GM21447 (cell line): ENCODE results near the gene THY1.
"Not testable (repeated sequence)": the region's sequence is repeated elsewhere in the genome, so short reads cannot be mapped to it uniquely, and the experiment has no call there.

Source experiments
- ATAC-seq: cut with Tn5 transposase; IDR thresholded peaks from one replicate; pipeline ENCODE4 v1.9.1; 2021; ENCODE audit not compliant: unreplicated experiment

The THY1 gene

GRCh38 chr11:119446434-119446833 is 23.5 kb upstream of the THY1 start:
- no peak for ATAC-seq

- no peak for ATAC-seq
These were observed 22.9 kb upstream of the THY1 start for GRCh38 chr11:119445850-119446249.

GRCh38 chr11:119445379-119445778 is 22.4 kb upstream of the THY1 start:
- no peak for ATAC-seq

GRCh38 chr11:119441898-119442243 is 18.9 kb upstream of the THY1 start:
- no peak for ATAC-seq

- no peak for ATAC-seq
These were observed 15.6 kb upstream of the THY1 start for GRCh38 chr11:119438599-119438998.

GRCh38 chr11:119437521-119437920 is 14.5 kb upstream of the THY1 start:
- ATAC-seq: not testable (repeated sequence)

- ATAC-seq: no peak
These were observed 13.7 kb upstream of the THY1 start for GRCh38 chr11:119436711-119437110.

- ATAC-seq: no peak
These were observed 13.1 kb upstream of the THY1 start for GRCh38 chr11:119436093-119436492.

GRCh38 chr11:119434591-119435330 is 11.8 kb upstream of the THY1 start:
- ATAC-seq: no peak

- ATAC-seq: no peak
These were observed 10.4 kb upstream of the THY1 start for GRCh38 chr11:119433358-119433725.

- no peak for ATAC-seq
These were observed 9.7 kb upstream of the THY1 start for GRCh38 chr11:119432484-119433357.

- ATAC-seq: no peak
These were observed 8.6 kb upstream of the THY1 start for GRCh38 chr11:119431523-119431922.

GRCh38 chr11:119427279-119427678 is 4.3 kb upstream of the THY1 start:
- ATAC-seq: no peak

GRCh38 chr11:119426142-119426541 is 3.2 kb upstream of the THY1 start:
- ATAC-seq: no peak

GRCh38 chr11:119424775-119425174 is 1.8 kb upstream of the THY1 start:
- ATAC-seq: no peak

- ATAC-seq: no peak
These were observed 1.3 kb upstream of the THY1 start for GRCh38 chr11:119424276-119424675.

GRCh38 chr11:119423509-119424254 is 710 bp upstream of the THY1 start:
- no peak for ATAC-seq

GRCh38 chr11:119421941-119422808 is 797 bp downstream of the THY1 start:
- no peak for ATAC-seq

GRCh38 chr11:119421351-119421750 is 1.6 kb downstream of the THY1 start:
- ATAC-seq: no peak

GRCh38 chr11:119420631-119421030 is 2.3 kb downstream of the THY1 start:
- ATAC-seq: no peak
